GM12878 (cell line): ENCODE measurements around the gene CACNG3. TPM values are rescaled to one million over a fixed set of nuclear protein-coding genes. Genes with fewer than 3 reads are reported as not detected.

ENCODE experiments used
- ATAC-seq: fragments of 200-7000 bp; cut with Tn5 transposase; 3 replicates; pipeline ENCODE4 v1.9.1; 2020; ENCODE audit warnings: mild to moderate bottlenecking, moderate library complexity
- BruUV-seq: library from RNA; stranded (reverse); fragments of 400-500 nt; replicated peaks from 2 replicates; lab custom pipeline; 2021; lab: Mats Ljungman, UMichigan
- CTCF ChIA-PET: fragments of 300-600 bp; sonication (Branson Sonifier 250); formaldehyde crosslinking; extraction: SDS; loops from one replicate; lab custom pipeline; 2021; ENCODE audit warnings: inconsistent platforms; lab: Yijun Ruan, JAX
- POLR2A ChIA-PET: fragments of 350-600 bp; formaldehyde crosslinking; extraction: SDS; loops from one replicate; lab custom pipeline; 2021; ENCODE audit warnings: inconsistent platforms; lab: Charles Lee
- RAD21 ChIA-PET: fragments of 300-600 bp; sonication (Branson Sonifier 250); formaldehyde crosslinking; loops from one replicate; lab custom pipeline; 2023; ENCODE audit warnings: antibody characterized with exemption; ENCODE audit not compliant: unreplicated experiment; lab: Charles Lee
- SMC1A ChIA-PET: fragments of 300-600 bp; sonication (Branson Sonifier 250); formaldehyde crosslinking; loops from one replicate; lab custom pipeline; 2023; ENCODE audit not compliant: unreplicated experiment, uncharacterized antibody; lab: Charles Lee
- DNase-seq: peaks from one replicate; pipeline ENCODE4 v3.0.0-alpha.2; 2011; ENCODE audit warnings: low read depth, low spot score
- FAIRE-seq: peaks from 3 replicates; lab custom pipeline; 2011; peaks lifted over from hg19 to GRCh38; lab: Jason Lieb, UNC
- H2AFZ ChIP-seq: 2 replicates; pipeline ENCODE4 v1.6.0; 2011; ENCODE audit warnings: low read depth, low read length, control low read depth; ENCODE audit not compliant: control insufficient read depth
- H3K27ac ChIP-seq: 2 replicates; pipeline ENCODE4 v1.5.1; 2011; ENCODE audit warnings: control low read depth; ENCODE audit not compliant: control insufficient read depth, insufficient read depth
- H3K27me3 ChIP-seq, 2 experiments: replicated peaks in 1 of 2; 2 replicates each; pipeline versions ENCODE4 v1.6.0 to v1.6.1; 2011; ENCODE audit warnings: low read length in 1 of 2; ENCODE audit not compliant: control insufficient read depth in 2 of 2, insufficient read depth in 2 of 2
- H3K36me3 ChIP-seq, 2 experiments: 2 replicates each; pipeline ENCODE4 v1.5.1; 2011; ENCODE audit warnings: low read length in 1 of 2; ENCODE audit not compliant: control insufficient read depth in 2 of 2, insufficient read depth in 2 of 2
- H3K4me1 ChIP-seq: 2 replicates; pipeline ENCODE4 v1.6.1; 2011; ENCODE audit warnings: mild to moderate bottlenecking, low read length, moderate library complexity, mixed read lengths; ENCODE audit not compliant: control insufficient read depth, insufficient read depth
- H3K4me2 ChIP-seq: 2 replicates; pipeline ENCODE4 v1.6.0; 2011; ENCODE audit warnings: control low read depth; ENCODE audit not compliant: control insufficient read depth, insufficient read depth
- H3K4me3 ChIP-seq: fragments of 200-600 bp; sonication (generic); 2 replicates; pipeline ENCODE4 v1.5.1; 2016
- H3K79me2 ChIP-seq: 2 replicates; pipeline ENCODE4 v1.6.0; 2011; ENCODE audit warnings: low read length; ENCODE audit not compliant: control insufficient read depth, insufficient read depth
- H3K9ac ChIP-seq: 2 replicates; pipeline ENCODE4 v1.8.0; 2011; ENCODE audit warnings: low read length, control low read depth, mixed read lengths; ENCODE audit not compliant: control insufficient read depth, insufficient read depth
- H3K9me3 ChIP-seq: replicated peaks from 3 replicates; pipeline ENCODE4 v1.5.1; 2011; ENCODE audit warnings: mild to moderate bottlenecking, low read length; ENCODE audit not compliant: control insufficient read depth, insufficient read depth
- H4K20me1 ChIP-seq: 2 replicates; pipeline ENCODE4 v1.6.0; 2011; ENCODE audit not compliant: control insufficient read depth, insufficient read depth
- BCL3 ChIP-seq: IDR thresholded peaks from 2 replicates; pipeline ENCODE4 v1.6.1; 2011; ENCODE audit warnings: borderline replicate concordance, low read depth, mild to moderate bottlenecking, moderate library complexity, low read length; ENCODE audit not compliant: insufficient read depth, poor library complexity, severe bottlenecking
- BCLAF1 ChIP-seq: fragments of 450-650 bp; IDR thresholded peaks from 2 replicates; pipeline ENCODE4 v1.6.1; 2017; ENCODE audit warnings: antibody characterized with exemption, mild to moderate bottlenecking, moderate library complexity
- CBFB ChIP-seq: IDR thresholded peaks from 2 replicates; pipeline ENCODE4 v1.6.1; 2016; ENCODE audit warnings: antibody characterized with exemption, low read depth
- CBX5 ChIP-seq: sonication (generic); IDR thresholded peaks from 2 replicates; pipeline ENCODE4 v1.6.1; 2016; ENCODE audit warnings: low read depth, moderate library complexity, mild to moderate bottlenecking, inconsistent platforms
- HDAC2 ChIP-seq: fragments of 200-600 bp; sonication (generic); IDR thresholded peaks from 2 replicates; pipeline ENCODE4 v1.6.1; 2017
- HDAC6 ChIP-seq: fragments of 200-600 bp; sonication (generic); IDR thresholded peaks from one replicate; pipeline ENCODE4 v1.8.0; 2017; ENCODE audit warnings: antibody characterized with exemption; ENCODE audit not compliant: unreplicated experiment
- HDGF ChIP-seq: fragments of 450-650 bp; IDR thresholded peaks from 2 replicates; pipeline ENCODE4 v1.6.1; 2016; ENCODE audit warnings: antibody characterized with exemption
- LARP7 ChIP-seq: fragments of 450-650 bp; IDR thresholded peaks from 2 replicates; pipeline ENCODE4 v1.6.1; 2017; ENCODE audit warnings: mild to moderate bottlenecking
- NR2C1 ChIP-seq: fragments of 450-650 bp; IDR thresholded peaks from 2 replicates; pipeline ENCODE4 v1.6.1; 2017; ENCODE audit warnings: antibody characterized with exemption, mild to moderate bottlenecking, moderate library complexity
- PAX5 ChIP-seq: IDR thresholded peaks from 2 replicates; pipeline ENCODE4 v1.6.1; 2011; ENCODE audit warnings: low read depth, low read length, borderline replicate concordance
- PML ChIP-seq: IDR thresholded peaks from 2 replicates; pipeline ENCODE4 v1.6.1; 2012; ENCODE audit warnings: low read length, inconsistent platforms
- POU2F2 ChIP-seq: IDR thresholded peaks from 3 replicates; pipeline ENCODE4 v1.6.1; 2011; ENCODE audit warnings: low read depth, mild to moderate bottlenecking, low read length, borderline replicate concordance
- RFX5 ChIP-seq: IDR thresholded peaks from 2 replicates; pipeline ENCODE4 v1.6.1; 2011; ENCODE audit warnings: low read depth, low read length, improper control_type of control experiment
- SREBF2 ChIP-seq: IDR thresholded peaks from 2 replicates; pipeline ENCODE4 v1.6.1; 2012; ENCODE audit warnings: mild to moderate bottlenecking, low read length
- USF1 ChIP-seq: IDR thresholded peaks from 2 replicates; pipeline ENCODE4 v1.6.1; 2011; ENCODE audit warnings: borderline replicate concordance, low read depth, mild to moderate bottlenecking, moderate library complexity, mixed read lengths, low read length; ENCODE audit not compliant: insufficient read depth; ENCODE audit errors: extremely low read length
- ZBTB33 ChIP-seq: fragments of 450-650 bp; IDR thresholded peaks from 2 replicates; pipeline ENCODE4 v1.6.1; 2017; ENCODE audit warnings: mild to moderate bottlenecking
- ZNF207 ChIP-seq: fragments of 450-650 bp; IDR thresholded peaks from 2 replicates; pipeline ENCODE4 v1.6.1; 2014; ENCODE audit warnings: antibody characterized with exemption, mild to moderate bottlenecking, borderline replicate concordance
- ZNF24 ChIP-seq: fragments of 450-650 bp; IDR thresholded peaks from 2 replicates; pipeline ENCODE4 v1.6.1; 2017; ENCODE audit warnings: antibody characterized with exemption, mild to moderate bottlenecking
- WGBS: methylation state at CpG from one replicate; pipeline ENCODE4 v1.1.6; 2016; ENCODE audit warnings: low lambda C conversion rate; ENCODE audit not compliant: insufficient replicate concordance, insufficient coverage; ENCODE audit errors: missing lambda C conversion rate; 5-methylcytosine and 5-hydroxymethylcytosine counted together
- in situ Hi-C: fragments of 300-500 bp; cut with MboI; formaldehyde crosslinking; loops from 9 replicates; pipeline ENCODE4 v1.14.3; 2018; ENCODE audit warnings: mixed read lengths
- intact Hi-C: fragments of 100-400 bp; cut with micrococcal nuclease; formaldehyde crosslinking; loops from one replicate; pipeline ENCODE4 v1.14.2; 2022; ENCODE audit not compliant: unreplicated experiment
- polyA plus RNA-seq, 11 experiments: library from polyadenylated mRNA; depleted of rRNA in 4 of 11; unstranded in 6 of 11; stranded (reverse) in 5 of 11; fragments of >200 nt; fragmentation: Nextera tagmentation in 4 of 11; fragmentation: Illumina TruSeq in 1 of 11; extraction: Ambion mirVana in 4 of 11; extraction: Trizol in 1 of 11; gene quantifications; 1 replicate in 1 of 11; 2 replicates in 10 of 11; pipeline versions ENCODE4 v1.2.1 to v1.2.3, GENCODE V29; 2011 to 2016; ENCODE audit warnings: inconsistent platforms in 2 of 11, missing spikeins in 2 of 11, low read depth in 1 of 11
- total RNA-seq, 4 experiments: library from RNA; depleted of rRNA in 3 of 4; stranded (reverse); fragments of >200 nt in 3 of 4; fragmentation: Illumina TruSeq in 1 of 4; extraction: Trizol in 1 of 4; gene quantifications; 2 replicates each; pipeline versions ENCODE4 v1.2.1 to v1.2.3, GENCODE V29; 2013 to 2021

The CACNG3 gene
- total and polyA plus RNA-seq, 10 of the 15 experiments (the other 5 are each of a cell fraction or from before 2014, with no cell fraction given): 0.04 TPM; not detected in 9

- TF ChIP-seq BCLAF1 (no peak), PAX5 (no peak), PML (no peak), CBX5 (no peak), HDGF (no peak), LARP7 (no peak)
Observed at GRCh38 chr16:24332178-24332577, 76.0 kb downstream of the CACNG3 start (continued).

- Histone ChIP-seq H3K9ac (no peak overlapping the region), H3K4me3 (no peak overlapping the region), H3K36me3 (no peaks in the 10 kb centered on the region), H3K4me2 (no peak overlapping the region), H3K27ac (no peak overlapping the region), H3K79me2 (no peaks in the 10 kb centered on the region), H2AFZ (no peak overlapping the region), H3K27me3 (no peaks in the 10 kb centered on the region), H3K4me1 (no peaks in the 10 kb centered on the region), H3K9me3 (no peaks in the 10 kb centered on the region), H4K20me1 (no peaks in the 10 kb centered on the region)
- CTCF ChIA-PET: interaction anchor here (1.6 kb wide), 1 partner anchor 172 kb away, joined by 4 read pairs; no protein-coding TSS in a partner anchor
- FAIRE-seq: no peak
- RAD21 ChIA-PET: no interaction called here
- POLR2A ChIA-PET: no interaction called here
- no peak for DNase-seq
- BruUV-seq: no TSS peak
- intact Hi-C loops (no loop called here), in situ Hi-C loops (no loop called here)
- no peak for ATAC-seq
- SMC1A ChIA-PET: no interaction called here
- 29% methylated on average over 10 of the region's 10 CpGs for WGBS
- TF ChIP-seq HDAC2 (no peak), SREBF2 (no peak), ZNF207 (no peak), ZNF24 (no peak), CBFB (no peak), HDAC6 (no peak), ZBTB33 (no peak), NR2C1 (no peak), POU2F2 (no peak), USF1 (no peak), BCL3 (no peak), RFX5 (no peak)
Observed at GRCh38 chr16:24332582-24333090, 76.5 kb downstream of the CACNG3 start.
